HepG2 (cell line): Measurements from ENCODE around the gene ZDHHC6. TPM values are rescaled to one million over a fixed set of nuclear protein-coding genes. Genes with fewer than 3 reads are reported as not detected.

Experiments used
- ATF2 ChIP-seq: sonication (generic); formaldehyde crosslinking; IDR thresholded peaks from 2 replicates; pipeline ENCODE4 v1.4.0; 2020; ENCODE audit warnings: missing genetic modification reagents
- BRD4 ChIP-seq: sonication (generic); formaldehyde crosslinking; IDR thresholded peaks from 2 replicates; pipeline ENCODE4 v1.4.0; 2020; ENCODE audit warnings: missing genetic modification reagents
- ELF4 ChIP-seq: sonication (generic); formaldehyde crosslinking; IDR thresholded peaks from 2 replicates; pipeline ENCODE4 v1.5.0; 2020; ENCODE audit warnings: missing genetic modification reagents, mild to moderate bottlenecking, moderate library complexity, borderline replicate concordance
- EZH2 ChIP-seq: conservative IDR thresholded peaks from 2 replicates; pipeline ENCODE4 v1.6.1; 2012; ENCODE audit warnings: mild to moderate bottlenecking, low read depth, low read length, moderate library complexity
- GZF1 ChIP-seq: sonication (generic); formaldehyde crosslinking; IDR thresholded peaks from 2 replicates; pipeline ENCODE4 v1.5.1; 2020; ENCODE audit warnings: mild to moderate bottlenecking, missing genetic modification reagents
- HDAC6 ChIP-seq: fragments of 200-600 bp; sonication (generic); IDR thresholded peaks from 2 replicates; pipeline ENCODE4 v1.7.0; 2017; ENCODE audit warnings: mild to moderate bottlenecking, antibody characterized with exemption, low read length, low read depth
- HNF1A ChIP-seq, 2 experiments: sonication (generic) in 1 of 2; formaldehyde crosslinking in 1 of 2; IDR thresholded peaks; 2 replicates each; pipeline versions ENCODE4 v1.4.0 to v1.6.1; 2016 to 2020; ENCODE audit warnings: borderline replicate concordance in 1 of 2, low read depth in 1 of 2, mild to moderate bottlenecking in 1 of 2, missing genetic modification reagents in 1 of 2
- ISL2 ChIP-seq: sonication (generic); formaldehyde crosslinking; IDR thresholded peaks from 2 replicates; pipeline ENCODE4 v1.5.0; 2020; ENCODE audit warnings: missing genetic modification reagents
- LCORL ChIP-seq, 2 experiments: fragments of 450-650 bp in 1 of 2; sonication (generic) in 1 of 2; formaldehyde crosslinking in 1 of 2; IDR thresholded peaks; 2 replicates each; pipeline versions ENCODE4 v1.5.0 to v1.6.1; 2017 to 2020; ENCODE audit warnings: antibody characterized with exemption in 1 of 2, missing genetic modification reagents in 1 of 2
- MTA3 ChIP-seq: sonication (generic); formaldehyde crosslinking; IDR thresholded peaks from 2 replicates; pipeline ENCODE4 v1.4.0; 2020; ENCODE audit warnings: missing genetic modification reagents
- NFE2L1 ChIP-seq: sonication (generic); formaldehyde crosslinking; IDR thresholded peaks from 2 replicates; pipeline ENCODE4 v1.4.0; 2020; ENCODE audit warnings: missing genetic modification reagents, mild to moderate bottlenecking, borderline replicate concordance
- PAWR ChIP-seq: sonication (generic); formaldehyde crosslinking; IDR thresholded peaks from 2 replicates; pipeline ENCODE4 v1.4.0; 2020; ENCODE audit warnings: missing genetic modification reagents, mild to moderate bottlenecking, borderline replicate concordance
- RARA ChIP-seq: IDR thresholded peaks from 2 replicates; pipeline ENCODE4 v1.6.1; 2016; ENCODE audit warnings: missing genetic modification reagents, missing compliant biosample characterization
- RFX1 ChIP-seq: fragments of 450-650 bp; IDR thresholded peaks from 2 replicates; pipeline ENCODE4 v1.6.1; 2017
- SMAD9 ChIP-seq: sonication (generic); formaldehyde crosslinking; IDR thresholded peaks from 2 replicates; pipeline ENCODE4 v1.5.1; 2020; ENCODE audit warnings: mild to moderate bottlenecking, missing genetic modification reagents
- SP140L ChIP-seq: sonication (generic); formaldehyde crosslinking; IDR thresholded peaks from 2 replicates; pipeline ENCODE4 v1.4.0; 2020; ENCODE audit warnings: missing genetic modification reagents, borderline replicate concordance
- TFDP2 ChIP-seq: sonication (generic); formaldehyde crosslinking; IDR thresholded peaks from 2 replicates; pipeline ENCODE4 v1.4.0; 2020; ENCODE audit warnings: missing genetic modification reagents
- ZFP36L1 ChIP-seq: sonication (generic); formaldehyde crosslinking; IDR thresholded peaks from 2 replicates; pipeline ENCODE4 v1.8.0; 2022; ENCODE audit warnings: mild to moderate bottlenecking, missing genetic modification reagents, moderate library complexity
- ZNF225 ChIP-seq: sonication (generic); formaldehyde crosslinking; IDR thresholded peaks from 2 replicates; pipeline ENCODE4 v1.4.0; 2020; ENCODE audit warnings: mild to moderate bottlenecking, missing genetic modification reagents
- ZNF556 ChIP-seq: sonication (generic); formaldehyde crosslinking; IDR thresholded peaks from 2 replicates; pipeline ENCODE4 v1.4.0; 2020; ENCODE audit warnings: mild to moderate bottlenecking, missing genetic modification reagents, borderline replicate concordance
- ZNF607 ChIP-seq: sonication (generic); formaldehyde crosslinking; IDR thresholded peaks from 2 replicates; pipeline ENCODE4 v1.5.1; 2020; ENCODE audit warnings: missing genetic modification reagents, mild to moderate bottlenecking, borderline replicate concordance
- ZNF614 ChIP-seq: IDR thresholded peaks from 2 replicates; pipeline ENCODE4 v1.6.1; 2018; ENCODE audit warnings: missing biosample characterization, missing genetic modification reagents, inconsistent platforms, borderline replicate concordance
- polyA plus RNA-seq, 8 experiments: library from polyadenylated mRNA; depleted of rRNA in 3 of 8; stranded (reverse) in 7 of 8; unstranded in 1 of 8; fragments of >200 nt; fragmentation: Illumina TruSeq in 4 of 8; extraction: Trizol in 4 of 8; gene quantifications; 2 replicates each; pipeline versions ENCODE4 v1.2.1 to v1.2.3, GENCODE V29; 2011 to 2016; ENCODE audit warnings: low read depth in 4 of 8, missing spikeins in 1 of 8, mixed read lengths in 1 of 8; ENCODE audit not compliant: insufficient read depth in 1 of 8
- total RNA-seq, 5 experiments: library from RNA; depleted of rRNA; stranded (reverse); fragments of >200 nt; fragmentation: Illumina TruSeq; extraction: Trizol; gene quantifications; 2 replicates each; pipeline ENCODE4 v1.2.3, GENCODE V29; 2016; ENCODE audit warnings: low read depth in 1 of 5
- TF ChIP-seq, protein P1 (sequence below): sonication (generic); formaldehyde crosslinking; IDR thresholded peaks from 2 replicates; pipeline ENCODE4 v1.5.0; 2020; ENCODE audit warnings: missing genetic modification reagents

Gene ZDHHC6
- total and polyA plus RNA-seq, 2 of the 13 experiments (the other 11 are each of a cell fraction or from before 2014, with no cell fraction given): 20.9 to 49.4 TPM

GRCh38 chr10:112383325-112383724, 63.4 kb downstream of the ZDHHC6 start (continued):
- TF ChIP-seq ZFP36L1 (CRISPR knock-in tag) (no peak), RARA (CRISPR knock-in tag) (peak; percentile 66), MTA3 (CRISPR knock-in tag) (no peak), EZH2 (no peak), TFDP2 (CRISPR knock-in tag) (no peak), ZNF225 (CRISPR knock-in tag) (no peak), GZF1 (no peak), SMAD9 (CRISPR knock-in tag) (no peak), ZNF607 (CRISPR knock-in tag) (no peak), ZNF556 (CRISPR knock-in tag) (no peak), ATF2 (CRISPR knock-in tag) (no peak), HNF1A (IDR thresholded peaks at IDR 0.05; ENCODE audit: low read depth) (no peak), HNF1A (CRISPR knock-in tag; IDR thresholded peaks at IDR 0.05; ENCODE audit: borderline replicate concordance) (no peak), ELF4 (CRISPR knock-in tag) (no peak), LCORL (IDR thresholded peaks at IDR 0.05) (no peak), LCORL (CRISPR knock-in tag; IDR thresholded peaks at IDR 0.05) (no peak), BRD4 (CRISPR knock-in tag) (no peak), PAWR (CRISPR knock-in tag) (no peak), ISL2 (CRISPR knock-in tag) (peak; percentile 47; the same call in 1 of the 2 replicates), NFE2L1 (CRISPR knock-in tag) (no peak), HDAC6 (no peak), RFX1 (no peak), SP140L (CRISPR knock-in tag) (no peak), ZNF614 (CRISPR knock-in tag) (no peak)
- TF ChIP-seq, protein P1, sequence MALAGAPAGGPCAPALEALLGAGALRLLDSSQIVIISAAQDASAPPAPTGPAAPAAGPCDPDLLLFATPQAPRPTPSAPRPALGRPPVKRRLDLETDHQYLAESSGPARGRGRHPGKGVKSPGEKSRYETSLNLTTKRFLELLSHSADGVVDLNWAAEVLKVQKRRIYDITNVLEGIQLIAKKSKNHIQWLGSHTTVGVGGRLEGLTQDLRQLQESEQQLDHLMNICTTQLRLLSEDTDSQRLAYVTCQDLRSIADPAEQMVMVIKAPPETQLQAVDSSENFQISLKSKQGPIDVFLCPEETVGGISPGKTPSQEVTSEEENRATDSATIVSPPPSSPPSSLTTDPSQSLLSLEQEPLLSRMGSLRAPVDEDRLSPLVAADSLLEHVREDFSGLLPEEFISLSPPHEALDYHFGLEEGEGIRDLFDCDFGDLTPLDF (CRISPR knock-in tag): no peak
